ENCODE data around the gene LLGL2.

DNA sequence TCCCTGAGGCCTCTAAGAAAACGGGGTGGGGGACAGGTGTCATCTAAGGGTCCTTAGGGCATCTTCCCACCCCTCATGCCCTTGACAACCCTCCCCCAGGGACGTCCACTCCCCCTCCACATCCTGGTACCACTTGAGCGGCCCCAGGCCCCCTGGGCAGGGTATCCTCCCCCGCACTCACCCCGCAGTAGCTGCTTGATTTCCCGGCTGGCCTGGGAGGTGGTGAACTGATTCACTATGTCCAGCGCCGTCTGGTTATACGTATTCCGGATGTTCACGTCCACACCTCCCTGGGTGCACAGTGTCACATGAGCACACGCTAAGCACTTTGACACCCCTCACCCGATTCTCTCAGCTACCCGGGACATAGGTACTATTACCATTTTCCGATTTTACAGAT is 19.9 kb upstream of the LLGL2 start:
- TF ChIP-seq, protein P1, sequence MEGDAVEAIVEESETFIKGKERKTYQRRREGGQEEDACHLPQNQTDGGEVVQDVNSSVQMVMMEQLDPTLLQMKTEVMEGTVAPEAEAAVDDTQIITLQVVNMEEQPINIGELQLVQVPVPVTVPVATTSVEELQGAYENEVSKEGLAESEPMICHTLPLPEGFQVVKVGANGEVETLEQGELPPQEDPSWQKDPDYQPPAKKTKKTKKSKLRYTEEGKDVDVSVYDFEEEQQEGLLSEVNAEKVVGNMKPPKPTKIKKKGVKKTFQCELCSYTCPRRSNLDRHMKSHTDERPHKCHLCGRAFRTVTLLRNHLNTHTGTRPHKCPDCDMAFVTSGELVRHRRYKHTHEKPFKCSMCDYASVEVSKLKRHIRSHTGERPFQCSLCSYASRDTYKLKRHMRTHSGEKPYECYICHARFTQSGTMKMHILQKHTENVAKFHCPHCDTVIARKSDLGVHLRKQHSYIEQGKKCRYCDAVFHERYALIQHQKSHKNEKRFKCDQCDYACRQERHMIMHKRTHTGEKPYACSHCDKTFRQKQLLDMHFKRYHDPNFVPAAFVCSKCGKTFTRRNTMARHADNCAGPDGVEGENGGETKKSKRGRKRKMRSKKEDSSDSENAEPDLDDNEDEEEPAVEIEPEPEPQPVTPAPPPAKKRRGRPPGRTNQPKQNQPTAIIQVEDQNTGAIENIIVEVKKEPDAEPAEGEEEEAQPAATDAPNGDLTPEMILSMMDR (IDR thresholded peaks at IDR 0.05): no peak
- TF ChIP-seq POLR2AphosphoS5 (IDR thresholded peaks at IDR 0.05; ENCODE audit: insufficient read depth in 1 of 2, low read depth in 1 of 2): no peak

Data from vagina (tissue), 2 donors.